SU-DHL-6 (cell line): ENCODE data around the gene CYB5R2.

Experiments used
- H2AFZ ChIP-seq: fragments of 200-600 bp; sonication (generic); 2 replicates; pipeline ENCODE4 v1.6.1; 2014; ENCODE audit warnings: low read depth, mild to moderate bottlenecking, moderate library complexity, mixed read lengths, antibody characterized with exemption, low read length; ENCODE audit not compliant: severe bottlenecking
- H3F3A ChIP-seq: fragments of 200-600 bp; shearing (Covaris generic); 2 replicates; pipeline ENCODE4 v1.6.0; 2016; ENCODE audit warnings: antibody characterized with exemption, mild to moderate bottlenecking; ENCODE audit not compliant: insufficient read depth
- H3K27ac ChIP-seq: fragments of 200-600 bp; sonication (generic); 2 replicates; pipeline ENCODE4 v1.5.1; 2016; ENCODE audit warnings: low read depth, mild to moderate bottlenecking, low read length, moderate library complexity, mixed read lengths
- H3K27me3 ChIP-seq: fragments of 200-600 bp; sonication (generic), shearing (Covaris generic); 2 replicates; pipeline ENCODE4 v1.6.0; 2014; ENCODE audit warnings: mild to moderate bottlenecking, low read length
- H3K36me3 ChIP-seq: fragments of 200-600 bp; sonication (generic); 2 replicates; pipeline ENCODE4 v1.6.1; 2014; ENCODE audit warnings: mild to moderate bottlenecking, low read length, mixed read lengths
- H3K4me2 ChIP-seq: fragments of 300-600, 200-600 bp; shearing (Covaris generic), sonication (generic); 2 replicates; pipeline ENCODE4 v1.6.0; 2014; ENCODE audit warnings: low read length, low read depth, mild to moderate bottlenecking; ENCODE audit not compliant: poor library complexity, severe bottlenecking
- H3K4me3 ChIP-seq: fragments of 200-600 bp; sonication (generic); 2 replicates; pipeline ENCODE4 v1.5.1; 2014; ENCODE audit warnings: antibody characterized with exemption, low read length, mild to moderate bottlenecking, mixed read lengths; ENCODE audit not compliant: insufficient read depth, poor library complexity, severe bottlenecking
- H3K79me2 ChIP-seq: fragments of 200-600 bp; sonication (generic); 2 replicates; pipeline ENCODE4 v1.6.1; 2014; ENCODE audit warnings: mild to moderate bottlenecking, low read length, moderate library complexity; ENCODE audit not compliant: insufficient read depth
- H3K9ac ChIP-seq: fragments of 200-600 bp; sonication (generic); 2 replicates; pipeline ENCODE4 v1.7.0; 2014; ENCODE audit warnings: mild to moderate bottlenecking, low read length
- H3K9me2 ChIP-seq: fragments of 200-600 bp; sonication (generic); replicated peaks from 2 replicates; pipeline ENCODE4 v1.6.1; 2014; ENCODE audit warnings: low read length; ENCODE audit not compliant: insufficient read depth
- H3K9me3 ChIP-seq: fragments of 200-600 bp; sonication (generic); 2 replicates; pipeline ENCODE4 v1.6.1; 2014; ENCODE audit warnings: low read length, mixed read lengths; ENCODE audit not compliant: insufficient read depth
- H4K20me1 ChIP-seq: fragments of 200-600 bp; sonication (generic); 2 replicates; pipeline ENCODE4 v1.6.1; 2014; ENCODE audit warnings: low read depth, mild to moderate bottlenecking, antibody characterized with exemption, low read length, moderate library complexity, mixed read lengths
- EZH2phosphoT487 ChIP-seq: fragments of 200-600 bp; sonication (generic), shearing (Covaris generic); conservative IDR thresholded peaks from 2 replicates; pipeline ENCODE4 v1.6.1; 2018; ENCODE audit warnings: mild to moderate bottlenecking, antibody characterized with exemption, low read length, moderate library complexity, mixed read lengths
- TF ChIP-seq, protein P1 (sequence below): fragments of 200-600 bp; sonication (generic); IDR thresholded peaks from one replicate; pipeline ENCODE4 v1.5.1; 2017; ENCODE audit warnings: antibody characterized with exemption, mild to moderate bottlenecking, low read length, moderate library complexity; ENCODE audit not compliant: insufficient read depth, poor library complexity, severe bottlenecking

Gene CYB5R2

DNA sequence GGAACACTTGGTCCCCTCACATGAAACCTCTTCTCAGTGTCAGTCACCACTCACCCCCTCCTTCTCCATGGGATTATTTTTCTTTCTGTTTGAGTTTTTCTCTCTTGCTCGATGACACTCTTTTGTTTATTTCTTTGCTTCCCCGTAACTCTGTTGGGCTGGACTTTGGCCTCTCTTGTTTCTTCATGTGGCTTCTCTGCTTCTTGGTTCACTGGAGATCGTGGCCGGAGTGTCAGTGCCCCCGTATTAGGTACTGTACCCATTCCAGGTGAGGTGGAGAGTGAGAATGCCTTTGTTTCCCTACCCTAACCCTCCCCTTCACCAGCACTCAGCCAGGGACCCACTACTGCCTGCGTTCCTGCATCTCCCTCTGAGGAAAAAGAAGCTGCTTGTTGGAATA lies 32.5 kb downstream of the CYB5R2 start:
- no peaks in the 10 kb centered on the region for H3K9me3 ChIP-seq
- H3K79me2 ChIP-seq: no peaks in the 10 kb centered on the region
- H3F3A ChIP-seq: no peaks in the 10 kb centered on the region
- no peak overlapping the region for H3K27ac ChIP-seq
- H3K9me2 ChIP-seq: no peaks in the 10 kb centered on the region
- H3K36me3 ChIP-seq: no peaks in the 10 kb centered on the region
- TF ChIP-seq EZH2phosphoT487: no peak
- TF ChIP-seq, protein P1, sequence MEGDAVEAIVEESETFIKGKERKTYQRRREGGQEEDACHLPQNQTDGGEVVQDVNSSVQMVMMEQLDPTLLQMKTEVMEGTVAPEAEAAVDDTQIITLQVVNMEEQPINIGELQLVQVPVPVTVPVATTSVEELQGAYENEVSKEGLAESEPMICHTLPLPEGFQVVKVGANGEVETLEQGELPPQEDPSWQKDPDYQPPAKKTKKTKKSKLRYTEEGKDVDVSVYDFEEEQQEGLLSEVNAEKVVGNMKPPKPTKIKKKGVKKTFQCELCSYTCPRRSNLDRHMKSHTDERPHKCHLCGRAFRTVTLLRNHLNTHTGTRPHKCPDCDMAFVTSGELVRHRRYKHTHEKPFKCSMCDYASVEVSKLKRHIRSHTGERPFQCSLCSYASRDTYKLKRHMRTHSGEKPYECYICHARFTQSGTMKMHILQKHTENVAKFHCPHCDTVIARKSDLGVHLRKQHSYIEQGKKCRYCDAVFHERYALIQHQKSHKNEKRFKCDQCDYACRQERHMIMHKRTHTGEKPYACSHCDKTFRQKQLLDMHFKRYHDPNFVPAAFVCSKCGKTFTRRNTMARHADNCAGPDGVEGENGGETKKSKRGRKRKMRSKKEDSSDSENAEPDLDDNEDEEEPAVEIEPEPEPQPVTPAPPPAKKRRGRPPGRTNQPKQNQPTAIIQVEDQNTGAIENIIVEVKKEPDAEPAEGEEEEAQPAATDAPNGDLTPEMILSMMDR: no peak
- no peak overlapping the region for H3K9ac ChIP-seq
- no peaks in the 10 kb centered on the region for H3K27me3 ChIP-seq
- H2AFZ ChIP-seq: no peak overlapping the region
- H4K20me1 ChIP-seq: no peaks in the 10 kb centered on the region
- H3K4me2 ChIP-seq: no peak overlapping the region
- no peak overlapping the region for H3K4me3 ChIP-seq

DNA sequence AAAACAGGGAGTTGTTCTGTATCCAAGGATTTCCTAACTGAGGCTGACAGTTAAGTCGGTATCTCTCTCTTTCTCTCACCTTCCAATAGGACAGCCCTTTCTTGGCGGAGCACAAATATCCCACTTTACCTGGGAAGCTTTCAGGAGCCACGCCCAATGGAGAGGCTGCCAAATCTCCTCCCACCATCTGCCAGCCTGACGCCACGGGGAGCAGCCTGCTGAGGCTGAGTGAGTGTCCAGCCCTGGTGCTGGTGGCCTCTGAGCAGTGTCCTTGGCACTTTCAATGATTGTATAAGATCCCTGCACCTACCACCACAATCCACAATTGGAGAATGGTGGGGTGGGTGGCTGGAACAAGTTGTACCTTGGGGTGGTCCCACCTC lies 33.7 kb downstream of the CYB5R2 start:
- Histone ChIP-seq H3K36me3 (no peaks in the 10 kb centered on the region), H3K9ac (no peak overlapping the region), H3K79me2 (no peaks in the 10 kb centered on the region), H4K20me1 (no peaks in the 10 kb centered on the region), H3K9me3 (no peaks in the 10 kb centered on the region), H3K4me2 (no peak overlapping the region), H3K4me3 (no peak overlapping the region), H2AFZ (no peak overlapping the region), H3K9me2 (no peaks in the 10 kb centered on the region), H3K27me3 (no peaks in the 10 kb centered on the region), H3K27ac (no peak overlapping the region), H3F3A (no peaks in the 10 kb centered on the region)
- TF ChIP-seq, protein P1: no peak
- no peak for TF ChIP-seq EZH2phosphoT487

DNA sequence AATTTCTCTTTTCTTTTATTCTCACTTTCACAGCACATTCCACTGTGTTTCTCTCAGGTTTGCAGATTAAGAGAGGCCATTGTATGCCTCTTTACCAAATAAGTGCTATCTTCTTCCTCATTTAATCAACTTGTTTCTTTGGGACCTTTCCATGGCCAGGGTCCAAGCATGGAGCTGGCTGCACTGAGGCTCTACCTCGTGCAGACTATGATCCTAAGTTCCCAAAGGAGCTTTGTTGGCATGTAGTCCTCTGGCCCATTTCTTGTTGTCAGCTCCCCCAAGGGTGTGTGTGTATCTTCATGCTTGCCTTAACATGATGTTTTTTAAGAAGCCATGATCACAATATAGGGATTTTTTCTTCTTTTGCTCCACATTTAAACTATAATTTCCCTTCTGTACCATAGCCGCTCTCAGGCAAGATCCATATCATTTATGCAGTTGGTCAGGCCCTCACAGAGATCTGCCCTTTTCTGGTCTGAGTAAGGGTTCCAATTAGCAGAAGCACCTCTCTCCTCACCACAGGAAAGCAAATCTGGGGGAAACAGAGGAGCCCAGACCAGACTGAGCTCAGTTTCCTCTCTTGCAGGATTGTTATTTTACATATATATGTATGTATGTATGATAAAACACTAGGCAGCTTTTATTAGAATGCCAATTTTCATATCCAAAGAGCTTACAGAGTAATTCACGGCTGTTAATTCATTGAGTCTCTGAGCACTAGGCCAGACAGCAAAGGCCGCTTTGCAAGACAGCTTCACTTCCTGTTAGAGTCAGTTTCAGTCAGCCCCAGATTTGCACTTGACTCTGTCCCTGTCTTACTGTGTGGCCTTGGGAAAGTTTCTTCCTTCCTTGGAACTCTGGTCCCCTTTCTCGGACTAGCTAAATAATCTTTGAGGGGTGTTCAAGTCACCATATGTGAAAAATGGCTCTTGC lies 34.3 kb downstream of the CYB5R2 start:
- Histone ChIP-seq H3K36me3 (no peaks in the 10 kb centered on the region), H3K27me3 (no peaks in the 10 kb centered on the region), H3K4me2 (no peak overlapping the region), H3K9me2 (no peaks in the 10 kb centered on the region), H3F3A (no peaks in the 10 kb centered on the region), H3K9me3 (no peaks in the 10 kb centered on the region), H4K20me1 (no peaks in the 10 kb centered on the region), H3K4me3 (no peak overlapping the region), H2AFZ (no peak overlapping the region), H3K9ac (no peak overlapping the region), H3K79me2 (no peaks in the 10 kb centered on the region), H3K27ac (no peak overlapping the region)
- no peak for TF ChIP-seq EZH2phosphoT487
- TF ChIP-seq, protein P1: no peak
